AG04450 (cell line): ENCODE data around the gene WWOX. TPM values are rescaled to one million over a fixed set of nuclear protein-coding genes. Genes with fewer than 3 reads are reported as not detected.

Experiments used
- CTCF ChIA-PET: fragments of 300-600, 350-600 bp; formaldehyde crosslinking; extraction: SDS; loops from one replicate; lab custom pipeline; 2022; ENCODE audit warnings: antibody characterized with exemption, inconsistent platforms; lab: Charles Lee
- POLR2A ChIA-PET: fragments of 350-600 bp; formaldehyde crosslinking; extraction: SDS; loops from one replicate; lab custom pipeline; 2021; ENCODE audit warnings: antibody characterized with exemption, inconsistent platforms; lab: Yijun Ruan, JAX
- DNase-seq: peaks from one replicate; pipeline ENCODE4 v3.0.0-alpha.2; 2011; ENCODE audit warnings: low read depth, low spot score
- H3K27ac ChIP-seq: one replicate; pipeline ENCODE4 v1.5.1; 2012; ENCODE audit warnings: low read depth, low read length, control low read depth
- H3K27me3 ChIP-seq: one replicate; pipeline ENCODE4 v1.6.0; 2012; ENCODE audit warnings: low read length; ENCODE audit not compliant: control insufficient read depth, insufficient read depth
- H3K4me3 ChIP-seq: 2 replicates; pipeline ENCODE4 v1.5.1; 2011; ENCODE audit warnings: mild to moderate bottlenecking, low read depth, low read length, control low read depth
- H3K9me3 ChIP-seq: 2 replicates; pipeline ENCODE4 v1.5.1; 2012; ENCODE audit warnings: low read length; ENCODE audit not compliant: control insufficient read depth, insufficient read depth
- polyA plus RNA-seq: library from polyadenylated mRNA; depleted of rRNA; stranded (reverse); fragments of >200 nt; gene quantifications from 2 replicates; pipeline ENCODE4 v1.2.3, GENCODE V29; 2011
- TF ChIP-seq, protein P1 (sequence below): IDR thresholded peaks from 2 replicates; pipeline ENCODE4 v1.5.1; 2011; ENCODE audit warnings: low read depth, low read length, control low read depth, inconsistent platforms

The WWOX gene
- polyA plus RNA-seq, 1 experiment = 2.1 TPM

DNA sequence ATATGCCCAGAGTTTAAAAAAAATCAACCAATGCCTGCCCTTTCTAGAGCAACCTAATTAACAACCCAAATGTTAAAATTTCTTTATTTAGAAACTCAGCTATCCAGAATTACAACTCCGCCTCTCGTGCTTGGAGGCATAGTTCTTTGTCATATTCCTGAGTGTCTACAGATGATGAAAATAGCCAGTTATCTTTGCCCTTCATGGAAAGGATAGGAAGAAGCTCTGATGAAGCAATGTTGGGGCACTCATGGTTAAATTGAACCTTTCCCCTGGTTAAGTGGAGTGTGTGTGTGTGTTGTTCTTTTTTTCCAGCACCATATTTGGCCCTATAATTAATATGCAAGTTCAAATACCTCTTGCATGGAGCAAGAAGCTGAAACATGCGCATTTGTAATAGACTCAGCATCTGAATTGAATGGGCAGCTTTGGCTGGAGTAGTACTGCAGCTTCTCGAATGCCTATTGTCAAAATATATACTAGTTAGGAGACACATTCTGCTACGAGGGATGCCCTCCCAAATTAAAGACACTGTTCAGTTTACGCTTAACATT is 506.2 kb downstream of the WWOX start:
- no peaks in the 10 kb centered on the region for H3K27me3 ChIP-seq
- no peak overlapping the region for H3K4me3 ChIP-seq
- H3K9me3 ChIP-seq = peaks cover 25% of the 10 kb centered on the region; the same call in 1 of the 2 replicates
- H3K27ac ChIP-seq = no peak overlapping the region
- TF ChIP-seq, protein P1, sequence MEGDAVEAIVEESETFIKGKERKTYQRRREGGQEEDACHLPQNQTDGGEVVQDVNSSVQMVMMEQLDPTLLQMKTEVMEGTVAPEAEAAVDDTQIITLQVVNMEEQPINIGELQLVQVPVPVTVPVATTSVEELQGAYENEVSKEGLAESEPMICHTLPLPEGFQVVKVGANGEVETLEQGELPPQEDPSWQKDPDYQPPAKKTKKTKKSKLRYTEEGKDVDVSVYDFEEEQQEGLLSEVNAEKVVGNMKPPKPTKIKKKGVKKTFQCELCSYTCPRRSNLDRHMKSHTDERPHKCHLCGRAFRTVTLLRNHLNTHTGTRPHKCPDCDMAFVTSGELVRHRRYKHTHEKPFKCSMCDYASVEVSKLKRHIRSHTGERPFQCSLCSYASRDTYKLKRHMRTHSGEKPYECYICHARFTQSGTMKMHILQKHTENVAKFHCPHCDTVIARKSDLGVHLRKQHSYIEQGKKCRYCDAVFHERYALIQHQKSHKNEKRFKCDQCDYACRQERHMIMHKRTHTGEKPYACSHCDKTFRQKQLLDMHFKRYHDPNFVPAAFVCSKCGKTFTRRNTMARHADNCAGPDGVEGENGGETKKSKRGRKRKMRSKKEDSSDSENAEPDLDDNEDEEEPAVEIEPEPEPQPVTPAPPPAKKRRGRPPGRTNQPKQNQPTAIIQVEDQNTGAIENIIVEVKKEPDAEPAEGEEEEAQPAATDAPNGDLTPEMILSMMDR = no peak
- no peak for DNase-seq
- POLR2A ChIA-PET = no interaction called here
- CTCF ChIA-PET = no interaction called here

DNA sequence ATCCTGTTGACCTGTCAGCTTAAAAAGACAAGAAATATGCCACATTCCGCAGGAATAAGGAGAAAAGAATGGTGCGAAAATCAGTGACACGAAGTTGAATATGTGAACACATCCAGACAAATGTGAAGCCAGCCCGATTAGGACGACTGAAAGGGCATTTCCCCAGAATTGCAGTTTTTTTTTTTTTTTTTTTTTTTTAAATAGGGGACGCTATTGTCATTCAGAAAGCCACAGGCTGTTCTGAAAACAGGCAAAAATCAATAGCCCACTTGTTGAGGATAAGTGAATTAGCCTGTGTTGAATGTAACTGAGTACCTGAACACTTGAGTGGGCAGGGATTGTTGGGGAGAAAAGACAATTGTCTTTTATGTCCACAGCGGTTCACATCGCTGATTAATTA is 507.1 kb downstream of the WWOX start:
- no peaks in the 10 kb centered on the region for H3K27me3 ChIP-seq
- H3K4me3 ChIP-seq = no peak overlapping the region
- H3K9me3 ChIP-seq = peaks cover 25% of the 10 kb centered on the region; the same call in 1 of the 2 replicates
- POLR2A ChIA-PET = no interaction called here
- no peak overlapping the region for H3K27ac ChIP-seq
- TF ChIP-seq, protein P1 = no peak
- CTCF ChIA-PET = no interaction called here
- no peak for DNase-seq

DNA sequence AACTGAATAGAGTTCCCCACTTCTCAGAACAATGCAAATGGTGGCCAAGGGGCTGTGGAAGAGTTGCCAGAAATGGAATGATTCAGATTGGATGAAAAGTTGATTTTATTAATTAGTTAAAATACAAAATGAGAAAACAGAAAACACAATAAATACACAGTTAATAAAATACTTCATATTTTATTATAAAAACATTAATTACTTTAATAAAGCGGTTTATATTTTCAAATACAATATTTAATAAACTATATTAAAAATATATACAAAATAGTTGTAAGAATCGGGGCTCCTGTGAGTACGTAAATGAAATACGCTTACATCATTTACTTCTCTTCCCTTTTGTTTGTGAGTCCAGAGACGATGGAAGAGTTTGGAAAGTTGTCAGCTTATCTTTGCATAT is 507.6 kb downstream of the WWOX start:
- ChIA-PET POLR2A (no interaction called here), CTCF (no interaction called here)
- TF ChIP-seq, protein P1 = no peak
- Histone ChIP-seq H3K27me3 (no peaks in the 10 kb centered on the region), H3K27ac (no peak overlapping the region), H3K4me3 (no peak overlapping the region), H3K9me3 (peaks cover 25% of the 10 kb centered on the region; the same call in 1 of the 2 replicates)
- no peak for DNase-seq

DNA sequence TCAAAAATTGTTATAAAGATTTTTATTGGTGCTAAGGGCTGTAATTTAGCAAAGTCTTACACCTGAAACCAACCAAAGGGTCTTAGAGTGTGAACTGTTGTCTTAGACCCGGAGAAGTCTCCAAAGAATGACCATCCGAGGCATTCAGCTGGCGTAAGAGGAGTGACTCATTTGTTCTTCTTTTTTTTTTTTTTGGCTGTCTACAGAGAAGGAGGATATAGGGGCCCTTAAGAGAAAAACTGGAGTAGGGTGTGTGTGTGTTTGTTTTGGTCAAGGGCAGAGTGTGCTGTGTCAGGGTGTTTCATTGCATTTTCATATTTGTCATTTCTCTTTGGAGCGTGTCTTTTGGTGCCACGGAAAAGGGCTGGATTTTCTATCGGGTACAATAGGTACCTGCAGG is 508.0 kb downstream of the WWOX start:
- POLR2A ChIA-PET = no interaction called here
- Histone ChIP-seq H3K4me3 (no peak overlapping the region), H3K27me3 (no peaks in the 10 kb centered on the region), H3K27ac (no peak overlapping the region), H3K9me3 (peaks cover 25% of the 10 kb centered on the region)
- no peak for DNase-seq
- TF ChIP-seq, protein P1 = no peak
- CTCF ChIA-PET = no interaction called here

DNA sequence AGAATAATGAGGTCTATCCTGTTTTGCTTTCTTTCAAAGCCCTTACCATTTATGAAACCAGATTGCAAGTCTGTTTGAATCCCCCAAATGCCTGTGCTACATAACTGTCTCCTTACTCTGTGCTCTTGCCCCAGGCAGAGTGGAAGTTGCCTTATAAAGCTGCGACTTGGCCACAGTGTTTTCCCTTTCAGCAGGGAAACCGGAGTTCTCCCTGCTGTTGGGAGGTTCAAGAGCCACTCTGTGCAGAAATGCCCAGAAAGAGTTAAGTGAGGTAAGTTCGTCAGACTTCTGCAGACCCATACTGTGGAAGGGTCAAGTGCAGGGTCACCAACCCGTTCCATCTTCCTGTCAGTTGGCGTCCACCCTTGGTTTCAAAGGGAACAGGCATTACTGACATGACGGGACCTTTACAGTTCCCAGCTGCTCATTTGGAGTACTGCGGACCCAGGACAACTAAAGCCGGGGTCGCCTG is 508.9 kb downstream of the WWOX start:
- Histone ChIP-seq H3K4me3 (no peak overlapping the region), H3K27ac (no peak overlapping the region), H3K9me3 (peaks cover 26% of the 10 kb centered on the region), H3K27me3 (no peaks in the 10 kb centered on the region)
- no peak for DNase-seq
- ChIA-PET CTCF (no interaction called here), POLR2A (no interaction called here)
- TF ChIP-seq, protein P1 = no peak
